Measurements from ENCODE around the gene TRANK1.

TRANK1 gene

DNA sequence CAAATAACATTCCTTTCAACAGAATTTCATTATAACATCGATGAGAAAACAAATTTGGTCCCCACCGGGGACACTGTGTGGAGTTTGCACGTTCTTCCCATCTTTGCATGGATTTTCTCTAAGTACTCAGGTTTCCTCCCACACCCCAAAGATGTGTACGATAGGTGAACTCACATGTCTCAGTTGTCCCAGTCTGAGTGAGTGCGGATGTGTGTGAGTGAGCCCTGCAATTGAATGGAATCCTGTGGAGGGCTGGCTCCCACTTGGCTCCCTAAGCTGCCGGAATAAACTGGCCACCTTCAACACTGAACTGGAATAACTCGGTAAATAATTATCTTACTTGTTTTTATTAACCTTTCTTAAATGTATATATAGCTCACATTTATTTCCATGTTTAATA, 77.0 kb downstream of the TRANK1 start:
- H4K8ac ChIP-seq (ENCODE audit: low read length) = no peak overlapping the region
- no peak overlapping the region for H2BK12ac ChIP-seq (ENCODE audit: low read length in 2 of 2)
- H3K4me1 ChIP-seq (ENCODE audit: control insufficient read depth, insufficient read depth, low read depth, low read length) = peaks cover 1% of the 10 kb centered on the region
- no peak overlapping the region for H2AFZ ChIP-seq (ENCODE audit: low read depth, low read length)
- H3K18ac ChIP-seq (ENCODE audit: low read depth in 1 of 2, low read length in 2 of 2) = no peak overlapping the region
- H3K36me3 ChIP-seq (ENCODE audit: control insufficient read depth in 1 of 2, insufficient read depth in 2 of 2, low read depth in 1 of 2, low read length in 2 of 2) = peaks cover 0 to 44% of the 10 kb centered on the region in 2 experiments
- no peak overlapping the region for H2AK5ac ChIP-seq (ENCODE audit: low read length, severe bottlenecking)
- no peak overlapping the region for H2BK5ac ChIP-seq (ENCODE audit: low read depth, low read length, poor library complexity, severe bottlenecking)
- H4K91ac ChIP-seq (ENCODE audit: low read length) = no peak overlapping the region
- H3K27me3 ChIP-seq (ENCODE audit: control insufficient read depth in 1 of 2, insufficient read depth in 1 of 2, low read length in 2 of 2) = no peaks in the 10 kb centered on the region
- no peak overlapping the region for H3K4me2 ChIP-seq (ENCODE audit: low read length, poor library complexity, severe bottlenecking)
- no peak for DNase-seq
- no peaks in the 10 kb centered on the region for H3K79me1 ChIP-seq (replicated peaks; ENCODE audit: low read length, poor library complexity, severe bottlenecking)
- H3K27ac ChIP-seq (ENCODE audit: low read length, poor library complexity, severe bottlenecking) = no peak overlapping the region
- H3K4ac ChIP-seq (ENCODE audit: low read depth in 1 of 2, low read length in 2 of 2) = no peak overlapping the region
- 99% methylated on average over 5 of the region's 7 CpGs for WGBS
- no peak overlapping the region for H3K23ac ChIP-seq (ENCODE audit: low read length in 2 of 2)
- H3K14ac ChIP-seq (ENCODE audit: low read length in 2 of 2) = no peak overlapping the region
- H3K4me3 ChIP-seq (ENCODE audit: insufficient read depth in 1 of 2, low read depth in 1 of 2, low read length in 2 of 2) = no peak overlapping the region
- no peaks in the 10 kb centered on the region for H3K9me3 ChIP-seq (ENCODE audit: control insufficient read depth, low read length)
- no peak overlapping the region for H2BK120ac ChIP-seq (ENCODE audit: low read depth, low read length)
- no peak overlapping the region for H2BK15ac ChIP-seq (ENCODE audit: low read depth, poor library complexity, severe bottlenecking)
- H3K9ac ChIP-seq (ENCODE audit: low read length) = no peak overlapping the region

DNA sequence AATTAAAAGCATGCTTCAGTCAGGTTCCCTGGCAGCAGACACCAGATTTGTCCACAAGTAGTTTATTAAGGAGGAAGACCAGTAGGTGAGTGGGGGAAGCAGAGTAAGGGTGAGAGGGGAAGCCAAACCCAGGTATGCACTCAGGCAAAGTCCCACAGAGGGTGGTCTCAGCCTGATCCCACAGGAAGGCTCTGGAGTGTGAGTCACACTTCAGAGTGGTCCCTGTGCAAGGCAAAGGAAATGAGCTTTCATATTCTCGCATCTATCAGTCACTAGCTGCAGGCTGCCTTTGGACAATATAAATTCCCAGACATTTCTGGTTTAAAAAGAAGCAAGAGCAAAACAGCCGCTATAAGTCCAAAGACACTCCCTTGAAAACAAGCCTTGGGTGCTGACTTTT, 78.5 kb downstream of the TRANK1 start:
- no peak overlapping the region for H2BK12ac ChIP-seq (ENCODE audit: low read length in 2 of 2)
- H4K91ac ChIP-seq (ENCODE audit: low read length) = peak overlapping the region; percentile 54
- H3K4me1 ChIP-seq (ENCODE audit: control insufficient read depth, insufficient read depth, low read depth, low read length) = peaks cover 1% of the 10 kb centered on the region
- H2AFZ ChIP-seq (ENCODE audit: low read depth, low read length) = no peak overlapping the region
- H3K79me1 ChIP-seq (replicated peaks; ENCODE audit: low read length, poor library complexity, severe bottlenecking) = no peaks in the 10 kb centered on the region
- 13% methylated on average over 2 of the region's 2 CpGs for WGBS
- H2BK15ac ChIP-seq (ENCODE audit: low read depth, poor library complexity, severe bottlenecking) = no peak overlapping the region
- H3K27me3 ChIP-seq (ENCODE audit: control insufficient read depth in 1 of 2, insufficient read depth in 1 of 2, low read length in 2 of 2) = no peaks in the 10 kb centered on the region
- no peak overlapping the region for H2BK5ac ChIP-seq (ENCODE audit: low read depth, low read length, poor library complexity, severe bottlenecking)
- H3K14ac ChIP-seq (ENCODE audit: low read length in 2 of 2) = no peak overlapping the region
- peak overlapping the region; percentile 21 for H4K8ac ChIP-seq (ENCODE audit: low read length)
- DNase-seq = peak; percentile 5
- no peak overlapping the region for H2BK120ac ChIP-seq (ENCODE audit: low read depth, low read length)
- no peak overlapping the region for H3K4me3 ChIP-seq (ENCODE audit: insufficient read depth in 1 of 2, low read depth in 1 of 2, low read length in 2 of 2)
- H3K9me3 ChIP-seq (ENCODE audit: control insufficient read depth, low read length) = no peaks in the 10 kb centered on the region
- no peak overlapping the region for H3K27ac ChIP-seq (ENCODE audit: low read length, poor library complexity, severe bottlenecking)
- H3K23ac ChIP-seq (ENCODE audit: low read length in 2 of 2) = no peak overlapping the region
- H3K9ac ChIP-seq (ENCODE audit: low read length) = peak overlapping the region; percentile 15
- no peak overlapping the region for H3K18ac ChIP-seq (ENCODE audit: low read depth in 1 of 2, low read length in 2 of 2)
- peaks cover 0 to 42% of the 10 kb centered on the region in 2 experiments for H3K36me3 ChIP-seq (ENCODE audit: control insufficient read depth in 1 of 2, insufficient read depth in 2 of 2, low read depth in 1 of 2, low read length in 2 of 2)
- no peak overlapping the region for H3K4me2 ChIP-seq (ENCODE audit: low read length, poor library complexity, severe bottlenecking)
- no peak overlapping the region for H2AK5ac ChIP-seq (ENCODE audit: low read length, severe bottlenecking)
- no peak overlapping the region for H3K4ac ChIP-seq (ENCODE audit: low read depth in 1 of 2, low read length in 2 of 2)

DNA sequence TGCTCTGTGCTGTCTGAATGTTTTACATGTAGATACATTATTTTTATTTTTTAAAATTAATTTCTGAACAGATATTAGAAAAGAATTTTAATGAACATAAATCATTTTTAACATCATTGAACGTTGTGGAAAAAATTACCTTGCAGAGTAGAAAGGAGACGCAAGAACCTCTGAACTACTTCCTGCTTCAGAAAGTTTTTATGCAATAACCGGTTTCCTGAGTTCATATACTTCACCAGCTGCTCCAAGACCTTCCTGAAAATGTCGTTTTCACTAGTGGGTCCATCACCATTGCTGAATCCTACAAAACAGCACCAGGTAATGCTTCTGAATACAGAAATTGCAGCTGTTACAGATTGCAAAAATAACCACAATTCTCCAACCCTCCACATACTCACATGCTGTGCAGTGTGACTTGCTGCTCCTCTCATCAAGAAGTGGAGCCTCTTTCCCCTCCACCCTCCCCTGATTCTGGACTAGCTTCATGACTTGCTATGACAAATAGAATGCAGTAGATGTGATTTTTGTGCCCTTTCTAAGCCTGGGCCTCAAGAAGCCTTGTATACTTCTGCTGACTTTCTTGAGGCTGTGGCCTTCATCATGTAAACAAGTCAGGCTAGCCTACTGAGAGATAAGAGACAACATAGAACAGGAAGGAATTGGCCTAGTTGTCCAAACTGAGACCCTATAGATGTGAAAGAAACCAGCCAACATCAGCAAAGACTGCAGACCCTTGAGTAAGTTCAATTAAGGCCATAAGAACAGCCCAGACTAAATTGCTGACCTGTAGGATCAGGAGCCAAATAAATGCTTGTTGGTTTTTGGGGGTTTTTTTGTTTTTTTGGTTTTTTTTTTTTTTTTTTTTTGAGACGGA, 80.4 kb downstream of the TRANK1 start:
- H3K14ac ChIP-seq (ENCODE audit: low read length in 2 of 2) = no peak overlapping the region
- no peaks in the 10 kb centered on the region for H3K9me3 ChIP-seq (ENCODE audit: control insufficient read depth, low read length)
- H2AFZ ChIP-seq (ENCODE audit: low read depth, low read length) = no peak overlapping the region
- H3K27me3 ChIP-seq (ENCODE audit: control insufficient read depth in 1 of 2, insufficient read depth in 1 of 2, low read length in 2 of 2) = no peaks in the 10 kb centered on the region
- H3K27ac ChIP-seq (ENCODE audit: low read length, poor library complexity, severe bottlenecking) = no peak overlapping the region
- peak overlapping the region in 1 of 2 experiments; percentile 9 for H3K18ac ChIP-seq (ENCODE audit: low read depth in 1 of 2, low read length in 2 of 2)
- H2BK5ac ChIP-seq (ENCODE audit: low read depth, low read length, poor library complexity, severe bottlenecking) = no peak overlapping the region
- H3K4me2 ChIP-seq (ENCODE audit: low read length, poor library complexity, severe bottlenecking) = no peak overlapping the region
- peaks cover 1% of the 10 kb centered on the region for H3K4me1 ChIP-seq (ENCODE audit: control insufficient read depth, insufficient read depth, low read depth, low read length)
- H2BK15ac ChIP-seq (ENCODE audit: low read depth, poor library complexity, severe bottlenecking) = no peak overlapping the region
- H3K36me3 ChIP-seq (ENCODE audit: control insufficient read depth in 1 of 2, insufficient read depth in 2 of 2, low read depth in 1 of 2, low read length in 2 of 2) = peaks cover 4 to 49% of the 10 kb centered on the region in 2 experiments
- no peak overlapping the region for H2AK5ac ChIP-seq (ENCODE audit: low read length, severe bottlenecking)
- H3K79me1 ChIP-seq (replicated peaks; ENCODE audit: low read length, poor library complexity, severe bottlenecking) = no peaks in the 10 kb centered on the region
- no peak overlapping the region for H3K4me3 ChIP-seq (ENCODE audit: insufficient read depth in 1 of 2, low read depth in 1 of 2, low read length in 2 of 2)
- no peak overlapping the region for H3K4ac ChIP-seq (ENCODE audit: low read depth in 1 of 2, low read length in 2 of 2)
- H3K23ac ChIP-seq (ENCODE audit: low read length in 2 of 2) = no peak overlapping the region
- no peak overlapping the region for H4K91ac ChIP-seq (ENCODE audit: low read length)
- no peak overlapping the region for H2BK12ac ChIP-seq (ENCODE audit: low read length in 2 of 2)
- H3K9ac ChIP-seq (ENCODE audit: low read length) = no peak overlapping the region
- no peak overlapping the region for H2BK120ac ChIP-seq (ENCODE audit: low read depth, low read length)
- 70% methylated on average over 4 of the region's 5 CpGs for WGBS
- H4K8ac ChIP-seq (ENCODE audit: low read length) = no peak overlapping the region
- peak; percentile 41 for DNase-seq

DNA sequence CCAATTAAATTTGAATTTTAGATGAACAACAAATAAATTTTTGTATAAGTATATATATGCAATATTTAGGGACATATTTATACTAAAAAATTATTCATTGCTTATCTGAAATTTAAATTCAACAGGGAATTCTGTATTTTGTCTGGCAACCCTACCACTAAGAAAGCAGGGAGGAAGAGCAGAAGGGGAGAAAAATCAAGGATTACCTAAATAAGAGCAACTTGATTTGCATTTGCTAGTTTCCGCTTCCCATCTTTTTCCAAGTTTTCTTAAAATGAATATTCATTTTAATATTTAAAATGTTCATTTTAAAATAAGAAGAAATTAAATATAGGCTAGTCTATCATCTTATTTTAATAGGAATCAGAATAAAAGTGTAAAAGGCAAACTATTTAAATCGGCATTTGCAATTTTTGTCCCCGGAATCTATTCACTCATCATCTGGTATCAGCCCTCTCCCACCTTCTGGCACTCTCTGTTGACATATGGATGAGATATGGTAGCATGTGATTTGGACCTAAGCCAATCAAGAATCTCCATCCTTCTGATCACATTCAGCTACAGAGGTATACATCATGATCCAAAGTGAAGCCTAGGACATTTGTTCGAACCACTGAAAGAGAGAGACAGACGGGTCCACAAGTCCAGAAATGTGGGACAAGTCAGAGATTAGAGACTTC, 82.6 kb downstream of the TRANK1 start:
- no peaks in the 10 kb centered on the region for H3K79me1 ChIP-seq (replicated peaks; ENCODE audit: low read length, poor library complexity, severe bottlenecking)
- H2BK12ac ChIP-seq (ENCODE audit: low read length in 2 of 2) = no peak overlapping the region
- H3K14ac ChIP-seq (ENCODE audit: low read length in 2 of 2) = no peak overlapping the region
- H3K9ac ChIP-seq (ENCODE audit: low read length) = no peak overlapping the region
- no peak overlapping the region for H3K4me2 ChIP-seq (ENCODE audit: low read length, poor library complexity, severe bottlenecking)
- H4K91ac ChIP-seq (ENCODE audit: low read length) = no peak overlapping the region
- no peak overlapping the region for H2AK5ac ChIP-seq (ENCODE audit: low read length, severe bottlenecking)
- no peak overlapping the region for H3K4ac ChIP-seq (ENCODE audit: low read depth in 1 of 2, low read length in 2 of 2)
- no peak overlapping the region for H2BK120ac ChIP-seq (ENCODE audit: low read depth, low read length)
- no peak overlapping the region for H2BK15ac ChIP-seq (ENCODE audit: low read depth, poor library complexity, severe bottlenecking)
- no peak for DNase-seq
- no peak overlapping the region for H3K4me3 ChIP-seq (ENCODE audit: insufficient read depth in 1 of 2, low read depth in 1 of 2, low read length in 2 of 2)
- H3K27me3 ChIP-seq (ENCODE audit: control insufficient read depth in 1 of 2, insufficient read depth in 1 of 2, low read length in 2 of 2) = no peaks in the 10 kb centered on the region
- no peak overlapping the region for H3K27ac ChIP-seq (ENCODE audit: low read length, poor library complexity, severe bottlenecking)
- H3K9me3 ChIP-seq (ENCODE audit: control insufficient read depth, low read length) = no peaks in the 10 kb centered on the region
- 96% methylated on average over 2 of the region's 5 CpGs for WGBS
- H3K18ac ChIP-seq (ENCODE audit: low read depth in 1 of 2, low read length in 2 of 2) = no peak overlapping the region
- H2AFZ ChIP-seq (ENCODE audit: low read depth, low read length) = no peak overlapping the region
- peaks cover 1% of the 10 kb centered on the region for H3K4me1 ChIP-seq (ENCODE audit: control insufficient read depth, insufficient read depth, low read depth, low read length)
- no peak overlapping the region for H2BK5ac ChIP-seq (ENCODE audit: low read depth, low read length, poor library complexity, severe bottlenecking)
- H4K8ac ChIP-seq (ENCODE audit: low read length) = no peak overlapping the region
- no peak overlapping the region for H3K23ac ChIP-seq (ENCODE audit: low read length in 2 of 2)
- peaks cover 16 to 57% of the 10 kb centered on the region in 2 experiments for H3K36me3 ChIP-seq (ENCODE audit: control insufficient read depth in 1 of 2, insufficient read depth in 2 of 2, low read depth in 1 of 2, low read length in 2 of 2)
